Natural killer cell (primary cell): Measurements from ENCODE around the gene ISG20L2. TPM values are rescaled to one million over a fixed set of nuclear protein-coding genes. Genes with fewer than 3 reads are reported as not detected.

Experiments
- ATAC-seq, 3 donors: fragments of 150-1000 bp in 2 of 3; fragments of 200-7000 bp in 1 of 3; cut with Tn5 transposase; 1 replicate in 1 of 3; 2 replicates in 2 of 3; pipeline ENCODE4 v1.10.0; 2021; ENCODE audit warnings: mild to moderate bottlenecking in 2 of 3, moderate library complexity in 2 of 3
- DNase-seq, 2 donors: peaks; one replicate each; pipeline versions ENCODE4 v3.0.0 to v3.0.0-alpha.2; 2013 to 2021; ENCODE audit warnings: mixed read lengths in 1 of 2
- H3K27ac ChIP-seq: one replicate; pipeline ENCODE4 v1.5.1; 2013; ENCODE audit warnings: mild to moderate bottlenecking, low read length
- H3K27me3 ChIP-seq: one replicate; pipeline ENCODE4 v1.6.1; 2013; ENCODE audit warnings: low read length; ENCODE audit not compliant: control insufficient read depth, insufficient read depth
- H3K36me3 ChIP-seq: one replicate; pipeline ENCODE4 v1.6.1; 2013; ENCODE audit warnings: low read length; ENCODE audit not compliant: control insufficient read depth, insufficient read depth
- H3K4me1 ChIP-seq: one replicate; pipeline ENCODE4 v1.6.1; 2013; ENCODE audit warnings: low read length; ENCODE audit not compliant: control insufficient read depth, insufficient read depth
- H3K4me3 ChIP-seq: one replicate; pipeline ENCODE4 v1.5.1; 2013; ENCODE audit warnings: low read length
- H3K9me3 ChIP-seq: one replicate; pipeline ENCODE4 v1.6.1; 2013; ENCODE audit warnings: low read length; ENCODE audit not compliant: control insufficient read depth, insufficient read depth
- H3K27ac Mint-ChIP-seq, 2 donors: one replicate each; pipeline ENCODE4 v1.8.0; 2022; ENCODE audit warnings: mild to moderate bottlenecking in 2 of 2, mixed read lengths in 2 of 2, moderate library complexity in 1 of 2
- H3K27me3 Mint-ChIP-seq, 2 donors: one replicate each; pipeline ENCODE4 v1.8.0; 2022; ENCODE audit warnings: low read depth in 2 of 2, mixed read lengths in 2 of 2
- H3K36me3 Mint-ChIP-seq: one replicate; pipeline ENCODE4 v1.8.0; 2022; ENCODE audit warnings: mixed read lengths
- H3K4me1 Mint-ChIP-seq, 2 donors: one replicate each; pipeline ENCODE4 v1.8.0; 2022; ENCODE audit warnings: mixed read lengths in 2 of 2
- H3K4me3 Mint-ChIP-seq: one replicate; pipeline ENCODE4 v1.8.0; 2022; ENCODE audit warnings: mild to moderate bottlenecking, moderate library complexity, mixed read lengths
- H3K9me3 Mint-ChIP-seq, 2 donors: one replicate each; pipeline ENCODE4 v1.8.0; 2022; ENCODE audit warnings: mixed read lengths in 2 of 2
- WGBS: methylation state at CpG from one replicate; pipeline ENCODE4 v1.1.7; 2013; ENCODE audit warnings: missing lambda C conversion rate; ENCODE audit not compliant: insufficient coverage; 5-methylcytosine and 5-hydroxymethylcytosine counted together
- intact Hi-C: fragments of 100-400 bp; cut with micrococcal nuclease; formaldehyde crosslinking; loops from one replicate; pipeline ENCODE4 v1.14.2; 2022
- total RNA-seq, 4 donors: library from RNA; stranded (reverse); fragments of 120-200 nt in 1 of 4; gene quantifications; one replicate each; pipeline versions ENCODE4 v1.2.3 to v1.2.4, GENCODE V29; 2013 to 2022
- TF ChIP-seq, protein P1 (sequence below): fragments of 200-600 bp; IDR thresholded peaks from one replicate; pipeline ENCODE4 v1.8.0; 2022; ENCODE audit warnings: antibody characterized with exemption

ISG20L2 gene
- total RNA-seq, 3 donors from 2014 or later (not counting 1 experiment from before 2014, with no cell fraction given) = 60.3 to 71.9 (median 68.7) TPM

DNA sequence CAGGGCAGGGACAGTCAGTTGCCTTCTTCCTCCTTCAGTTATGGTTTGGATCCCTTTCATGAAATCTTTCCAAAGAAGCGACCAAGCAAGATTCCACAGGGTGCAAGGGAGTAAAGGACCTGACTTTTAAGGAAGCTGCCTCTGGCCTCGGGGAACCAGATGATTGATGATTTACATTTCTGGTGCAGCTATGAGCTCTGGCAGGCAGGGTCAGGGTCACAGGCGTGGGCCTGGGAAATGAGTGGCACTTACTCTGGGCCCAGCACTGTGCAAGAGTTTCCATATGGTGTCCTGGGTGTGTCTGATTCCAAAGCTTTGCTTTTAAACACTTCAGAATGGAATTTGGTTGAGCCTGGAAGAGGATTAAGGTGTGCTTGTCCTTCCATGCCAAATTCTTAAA is 15.9 kb downstream of the ISG20L2 start:
- peaks cover 6% of the 10 kb centered on the region for H3K36me3 ChIP-seq
- peaks cover 12% of the 10 kb centered on the region for H3K36me3 Mint-ChIP-seq
- 73% methylated on average over 3 of the region's 3 CpGs for WGBS

DNA sequence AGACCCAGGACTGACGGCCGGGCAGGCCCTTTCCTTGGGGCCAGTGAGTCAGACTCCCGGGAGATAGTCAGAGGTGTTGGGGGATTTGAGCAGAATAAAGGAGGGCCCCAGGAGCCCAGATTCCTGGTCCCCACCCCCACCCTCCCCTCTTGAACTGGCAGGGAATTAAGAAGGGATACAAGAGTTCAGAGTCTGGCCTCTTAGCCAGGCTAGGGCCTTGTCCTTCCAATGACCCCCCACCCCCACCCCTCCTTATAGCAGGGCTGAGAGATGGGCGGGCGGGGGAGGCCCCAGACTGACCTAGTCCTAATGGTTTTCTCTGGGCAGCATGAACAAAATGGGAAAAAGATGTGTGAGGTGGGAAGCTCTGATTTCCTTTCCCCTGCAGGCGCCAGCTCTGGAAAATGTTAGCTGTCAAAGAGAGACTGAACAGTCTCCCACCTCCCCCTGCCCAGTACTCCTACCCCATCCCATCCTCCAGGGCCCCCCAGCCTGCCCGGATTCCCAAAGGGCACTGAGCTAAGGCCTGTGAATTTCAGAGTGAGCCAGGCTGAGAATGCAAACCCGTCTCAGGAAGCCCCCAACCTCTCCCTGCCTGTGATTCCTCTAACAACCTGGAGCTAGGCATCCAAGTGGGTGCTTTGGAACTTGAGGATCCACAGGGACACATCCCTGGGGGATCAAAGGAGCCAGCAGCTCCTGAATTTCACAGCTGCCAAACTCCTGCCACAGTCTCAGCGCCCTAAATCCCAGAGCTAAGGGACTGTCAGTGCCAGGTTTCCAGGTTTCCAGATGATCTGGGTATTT is 17.4 kb downstream of the ISG20L2 start:
- Histone ChIP-seq H3K36me3 (peaks cover 3% of the 10 kb centered on the region), H3K9me3 (no peaks in the 10 kb centered on the region), H3K4me1 (peaks cover 9% of the 10 kb centered on the region), H3K27me3 (no peaks in the 10 kb centered on the region), H3K27ac (no peak overlapping the region), H3K4me3 (no peak overlapping the region)
- peaks cover 7% of the 10 kb centered on the region for H3K36me3 Mint-ChIP-seq
- no peak overlapping the region for H3K4me3 Mint-ChIP-seq
- H3K4me1 Mint-ChIP-seq = peaks cover 6 to 26% of the 10 kb centered on the region in 2 donors
- 94% methylated on average over 7 of the region's 9 CpGs for WGBS
- intact Hi-C loops = no loop called here
- TF ChIP-seq, protein P1, sequence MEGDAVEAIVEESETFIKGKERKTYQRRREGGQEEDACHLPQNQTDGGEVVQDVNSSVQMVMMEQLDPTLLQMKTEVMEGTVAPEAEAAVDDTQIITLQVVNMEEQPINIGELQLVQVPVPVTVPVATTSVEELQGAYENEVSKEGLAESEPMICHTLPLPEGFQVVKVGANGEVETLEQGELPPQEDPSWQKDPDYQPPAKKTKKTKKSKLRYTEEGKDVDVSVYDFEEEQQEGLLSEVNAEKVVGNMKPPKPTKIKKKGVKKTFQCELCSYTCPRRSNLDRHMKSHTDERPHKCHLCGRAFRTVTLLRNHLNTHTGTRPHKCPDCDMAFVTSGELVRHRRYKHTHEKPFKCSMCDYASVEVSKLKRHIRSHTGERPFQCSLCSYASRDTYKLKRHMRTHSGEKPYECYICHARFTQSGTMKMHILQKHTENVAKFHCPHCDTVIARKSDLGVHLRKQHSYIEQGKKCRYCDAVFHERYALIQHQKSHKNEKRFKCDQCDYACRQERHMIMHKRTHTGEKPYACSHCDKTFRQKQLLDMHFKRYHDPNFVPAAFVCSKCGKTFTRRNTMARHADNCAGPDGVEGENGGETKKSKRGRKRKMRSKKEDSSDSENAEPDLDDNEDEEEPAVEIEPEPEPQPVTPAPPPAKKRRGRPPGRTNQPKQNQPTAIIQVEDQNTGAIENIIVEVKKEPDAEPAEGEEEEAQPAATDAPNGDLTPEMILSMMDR = no peak
- no peaks in the 10 kb centered on the region for H3K9me3 Mint-ChIP-seq
- ATAC-seq (no peak), DNase-seq (no peak)
- no peak overlapping the region for H3K27ac Mint-ChIP-seq
- peaks cover 0 to 3% of the 10 kb centered on the region in 2 donors for H3K27me3 Mint-ChIP-seq

More for the DNA sequence above, 15.9 kb downstream of the ISG20L2 start:
- no peaks in the 10 kb centered on the region for H3K9me3 Mint-ChIP-seq
- Histone ChIP-seq H3K4me3 (no peak overlapping the region), H3K9me3 (no peaks in the 10 kb centered on the region), H3K27me3 (no peaks in the 10 kb centered on the region), H3K27ac (no peak overlapping the region), H3K4me1 (no peaks in the 10 kb centered on the region)
- no peak overlapping the region for H3K27ac Mint-ChIP-seq
- ATAC-seq (no peak), DNase-seq (no peak)
- no peaks in the 10 kb centered on the region for H3K27me3 Mint-ChIP-seq
- TF ChIP-seq, protein P1 = no peak
- H3K4me1 Mint-ChIP-seq = peaks cover 5 to 20% of the 10 kb centered on the region in 2 donors
- intact Hi-C loops = no loop called here
- H3K4me3 Mint-ChIP-seq = no peak overlapping the region

DNA sequence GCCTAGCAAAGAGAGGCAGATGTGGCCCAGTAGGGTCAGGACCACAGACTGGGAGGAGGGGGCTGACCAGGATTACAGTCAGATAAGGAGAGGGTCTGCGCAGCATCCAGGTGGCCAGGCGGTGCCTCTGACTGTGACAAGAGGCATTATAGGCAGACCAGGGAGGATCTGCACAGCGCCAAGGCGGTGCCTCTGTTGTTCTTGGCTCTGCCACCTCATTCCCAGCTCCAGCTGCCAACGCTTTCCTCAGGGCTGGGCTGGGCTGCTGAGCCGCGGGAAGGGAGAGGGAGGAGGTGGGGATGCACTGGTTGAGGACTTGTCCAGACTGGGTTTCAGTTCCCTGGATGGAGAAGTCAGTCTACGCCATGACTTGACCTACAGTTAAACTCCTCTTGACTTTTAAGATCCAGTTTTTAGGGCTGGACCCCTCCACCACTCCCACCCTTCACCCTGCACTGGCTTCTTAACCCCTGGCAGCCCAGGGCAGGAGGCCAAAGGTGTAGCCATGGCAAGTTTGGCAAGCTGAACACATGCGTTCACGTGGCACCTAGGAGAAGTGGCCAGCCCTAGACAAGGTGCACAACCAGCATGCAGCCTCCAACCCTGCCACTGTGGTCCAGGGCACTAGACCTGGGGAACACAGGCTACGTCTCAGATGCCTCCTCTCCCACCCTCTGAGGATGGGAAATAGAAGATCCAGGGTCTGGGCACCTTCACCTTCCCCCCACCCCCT is 18.6 kb downstream of the ISG20L2 start:
- no peak for DNase-seq
- Mint-ChIP-seq H3K27ac (no peak overlapping the region), H3K4me3 (no peak overlapping the region), H3K27me3 (peaks cover 0 to 6% of the 10 kb centered on the region in 2 donors), H3K9me3 (no peaks in the 10 kb centered on the region), H3K36me3 (no peaks in the 10 kb centered on the region), H3K4me1 (peaks cover 11 to 26% of the 10 kb centered on the region in 2 donors)
- 85% methylated on average over 10 of the region's 11 CpGs for WGBS
- Histone ChIP-seq H3K4me1 (peaks cover 22% of the 10 kb centered on the region), H3K27ac (no peak overlapping the region), H3K4me3 (no peak overlapping the region), H3K36me3 (no peaks in the 10 kb centered on the region), H3K9me3 (no peaks in the 10 kb centered on the region), H3K27me3 (peaks cover 5% of the 10 kb centered on the region)
- TF ChIP-seq, protein P1 = no peak
- intact Hi-C loops = no loop called here
- ATAC-seq = no peak
